Nephron (organoid): ENCODE results near the gene CTRB2.

Experiments
- H3K27ac Mint-ChIP-seq, 3 experiments: 2 replicates each; pipeline ENCODE4 v1.8.0; 2020; ENCODE audit warnings: mixed read lengths in 3 of 3, mild to moderate bottlenecking in 2 of 3, moderate library complexity in 1 of 3
- H3K27me3 Mint-ChIP-seq: 2 replicates; pipeline ENCODE4 v1.8.0; 2021; ENCODE audit warnings: low read depth, mild to moderate bottlenecking, moderate library complexity, mixed read lengths
- H3K36me3 Mint-ChIP-seq: 2 replicates; pipeline ENCODE4 v1.8.0; 2020; ENCODE audit warnings: low read depth, mixed read lengths
- H3K4me1 Mint-ChIP-seq: 2 replicates; pipeline ENCODE4 v1.8.0; 2020; ENCODE audit warnings: mixed read lengths
- H3K4me3 Mint-ChIP-seq, 3 experiments: 2 replicates each; pipeline ENCODE4 v1.8.0; 2020; ENCODE audit warnings: mild to moderate bottlenecking in 3 of 3, mixed read lengths in 3 of 3, moderate library complexity in 2 of 3
- H3K9me3 Mint-ChIP-seq: 2 replicates; pipeline ENCODE4 v1.8.0; 2020; ENCODE audit warnings: mixed read lengths
- TF ChIP-seq, protein P1 (sequence below), 3 experiments: fragments of 200-600 bp; sonication (generic); IDR thresholded peaks; one replicate each; pipeline ENCODE4 v1.5.0; 2021; ENCODE audit warnings: antibody characterized with exemption in 3 of 3; ENCODE audit not compliant: unreplicated experiment in 3 of 3

Gene CTRB2

GRCh38 chr16:75238853-75239541, 32.0 kb upstream of the CTRB2 start:
- TF ChIP-seq, protein P1, sequence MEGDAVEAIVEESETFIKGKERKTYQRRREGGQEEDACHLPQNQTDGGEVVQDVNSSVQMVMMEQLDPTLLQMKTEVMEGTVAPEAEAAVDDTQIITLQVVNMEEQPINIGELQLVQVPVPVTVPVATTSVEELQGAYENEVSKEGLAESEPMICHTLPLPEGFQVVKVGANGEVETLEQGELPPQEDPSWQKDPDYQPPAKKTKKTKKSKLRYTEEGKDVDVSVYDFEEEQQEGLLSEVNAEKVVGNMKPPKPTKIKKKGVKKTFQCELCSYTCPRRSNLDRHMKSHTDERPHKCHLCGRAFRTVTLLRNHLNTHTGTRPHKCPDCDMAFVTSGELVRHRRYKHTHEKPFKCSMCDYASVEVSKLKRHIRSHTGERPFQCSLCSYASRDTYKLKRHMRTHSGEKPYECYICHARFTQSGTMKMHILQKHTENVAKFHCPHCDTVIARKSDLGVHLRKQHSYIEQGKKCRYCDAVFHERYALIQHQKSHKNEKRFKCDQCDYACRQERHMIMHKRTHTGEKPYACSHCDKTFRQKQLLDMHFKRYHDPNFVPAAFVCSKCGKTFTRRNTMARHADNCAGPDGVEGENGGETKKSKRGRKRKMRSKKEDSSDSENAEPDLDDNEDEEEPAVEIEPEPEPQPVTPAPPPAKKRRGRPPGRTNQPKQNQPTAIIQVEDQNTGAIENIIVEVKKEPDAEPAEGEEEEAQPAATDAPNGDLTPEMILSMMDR (IDR thresholded peaks at IDR 0.05; ENCODE audit: unreplicated experiment in 3 of 3), result no peak
- Mint-ChIP-seq H3K4me1 (peaks cover 50% of the 10 kb centered on the region), H3K36me3 (peaks cover 38% of the 10 kb centered on the region), H3K27ac (peak overlapping the region; percentile 41 to 89 (median 74)), H3K27me3 (peaks cover 3% of the 10 kb centered on the region), H3K9me3 (no peaks in the 10 kb centered on the region), H3K4me3 (no peak overlapping the region)

DNA sequence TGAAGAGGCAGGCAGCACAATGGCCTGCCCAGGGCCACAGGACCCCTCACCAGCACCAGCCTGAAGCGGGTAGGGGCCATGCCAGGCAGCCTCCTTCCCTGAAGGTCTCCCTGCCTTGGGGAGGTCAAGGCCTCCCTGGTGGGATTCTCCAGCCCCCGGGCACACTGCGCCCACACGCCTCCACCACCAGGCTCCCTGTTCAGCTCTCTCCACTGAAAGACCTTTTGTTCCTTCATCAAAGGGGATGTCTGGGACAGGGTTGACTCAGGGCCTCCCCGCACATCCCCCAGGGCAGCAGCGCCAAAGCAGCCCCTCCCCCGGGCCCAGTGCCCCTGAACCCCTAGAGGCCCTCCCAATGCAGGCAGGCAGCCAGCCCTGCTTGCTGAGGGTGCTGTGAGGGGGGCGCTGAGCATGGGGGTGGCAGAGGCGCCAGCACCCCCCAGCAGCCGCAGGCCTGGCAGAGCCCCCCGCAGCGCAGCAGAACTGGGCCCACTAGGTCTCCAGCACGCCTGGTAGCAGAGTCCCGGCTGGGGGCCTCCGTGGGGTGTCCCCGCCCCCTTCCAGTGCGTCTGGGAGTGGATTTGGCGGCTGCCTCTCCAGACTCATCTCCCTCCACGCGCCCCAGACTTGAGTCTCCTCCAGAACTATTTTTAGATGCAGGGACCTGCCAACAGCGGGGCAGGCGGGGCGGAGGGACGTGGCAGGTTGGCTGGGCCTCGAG, 31.3 kb upstream of the CTRB2 start:
- Mint-ChIP-seq H3K4me3 (no peak overlapping the region), H3K27me3 (peaks cover 3% of the 10 kb centered on the region), H3K36me3 (peaks cover 39% of the 10 kb centered on the region), H3K27ac (peak overlapping the region in 2 of 3 experiments; percentile 74 to 89), H3K9me3 (no peaks in the 10 kb centered on the region), H3K4me1 (peaks cover 47% of the 10 kb centered on the region)
- TF ChIP-seq, protein P1 (IDR thresholded peaks at IDR 0.05; ENCODE audit: unreplicated experiment in 3 of 3), result no peak

DNA sequence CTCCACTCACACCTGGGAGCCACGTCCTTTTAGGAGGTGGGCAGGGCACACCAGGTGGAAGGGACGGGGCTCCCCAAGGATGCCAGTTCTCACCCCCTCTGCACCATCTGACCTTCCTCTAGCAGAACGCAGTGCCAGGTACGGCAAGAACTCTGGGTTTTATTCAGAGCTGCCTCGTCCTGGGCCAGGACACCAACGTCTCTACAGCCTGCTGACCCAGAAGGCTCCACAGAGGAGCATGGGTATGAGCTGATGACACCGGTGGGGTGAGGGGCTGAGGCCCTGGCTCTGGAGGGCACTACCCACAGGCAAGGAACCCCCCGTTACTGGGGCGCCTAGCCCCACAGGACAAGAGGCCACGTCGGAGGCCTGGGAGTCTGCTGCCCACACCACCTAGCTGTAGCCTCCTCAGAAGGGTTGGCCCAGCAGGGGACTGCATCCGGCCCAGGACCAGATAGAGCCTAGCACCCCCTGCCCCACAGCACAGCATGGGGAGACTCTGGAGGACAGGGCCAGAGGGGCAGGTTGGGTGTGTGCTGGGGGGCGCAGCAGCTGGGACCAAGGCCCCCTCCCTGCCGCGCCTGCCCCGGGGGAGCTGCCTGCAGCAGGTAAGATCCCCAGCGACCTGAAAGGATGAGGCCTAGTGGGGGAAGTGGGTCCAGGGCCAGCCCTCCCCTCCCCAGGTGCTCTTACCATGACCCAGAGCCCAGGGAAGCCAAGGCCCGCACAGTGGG, 30.6 kb upstream of the CTRB2 start:
- Mint-ChIP-seq H3K4me3 (no peak overlapping the region), H3K27ac (peak overlapping the region in 2 of 3 experiments; percentile 29 to 89), H3K4me1 (peaks cover 40% of the 10 kb centered on the region), H3K9me3 (no peaks in the 10 kb centered on the region), H3K27me3 (peaks cover 3% of the 10 kb centered on the region), H3K36me3 (peaks cover 38% of the 10 kb centered on the region)
- TF ChIP-seq, protein P1 (IDR thresholded peaks at IDR 0.05; ENCODE audit: unreplicated experiment in 3 of 3), result no peak

GRCh38 chr16:75236736-75237397, 29.9 kb upstream of the CTRB2 start:
- Mint-ChIP-seq H3K4me3 (no peak overlapping the region), H3K36me3 (peaks cover 35% of the 10 kb centered on the region), H3K27ac (peak overlapping the region in 2 of 3 experiments; percentile 36 to 71)

DNA sequence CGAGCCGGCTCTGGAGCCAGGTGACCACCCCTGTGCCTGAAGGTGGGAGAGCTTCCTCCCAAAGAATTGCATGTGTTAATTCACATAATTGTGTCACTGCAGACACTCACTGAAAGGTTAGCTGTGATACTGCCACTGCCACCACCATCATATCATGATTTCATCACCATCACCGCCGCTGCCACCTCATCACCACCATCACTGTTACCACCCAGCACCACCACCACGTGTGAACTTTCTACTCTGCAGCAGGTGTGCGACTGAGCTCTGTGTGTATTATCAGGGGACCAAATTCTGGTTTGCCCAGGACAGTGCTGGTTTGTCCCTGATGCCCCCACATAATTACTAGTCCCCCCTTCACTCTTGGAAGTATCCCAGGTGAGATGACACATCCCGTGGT, 29.3 kb upstream of the CTRB2 start:
- Mint-ChIP-seq H3K4me1 (peaks cover 39% of the 10 kb centered on the region), H3K27ac (peak overlapping the region; percentile 17 to 71 (median 36)), H3K27me3 (peaks cover 3% of the 10 kb centered on the region), H3K36me3 (peaks cover 39% of the 10 kb centered on the region), H3K9me3 (no peaks in the 10 kb centered on the region), H3K4me3 (no peak overlapping the region)
- TF ChIP-seq, protein P1 (IDR thresholded peaks at IDR 0.05; ENCODE audit: unreplicated experiment in 3 of 3), result no peak

More at GRCh38 chr16:75236736-75237397, 29.9 kb upstream of the CTRB2 start:
- Mint-ChIP-seq H3K4me1 (peaks cover 40% of the 10 kb centered on the region), H3K27me3 (peaks cover 3% of the 10 kb centered on the region), H3K9me3 (no peaks in the 10 kb centered on the region)
- TF ChIP-seq, protein P1 (IDR thresholded peaks at IDR 0.05; ENCODE audit: unreplicated experiment in 3 of 3), result no peak
